K562 (cell line): ENCODE data around the gene LRRTM4. TPM values are rescaled to one million over a fixed set of nuclear protein-coding genes. Genes with fewer than 3 reads are reported as not detected.

Experiments used
- ATAC-seq: fragments of 200-7000 bp; cut with Tn5 transposase; 3 replicates; pipeline ENCODE4 v1.9.1; 2020; ENCODE audit warnings: moderate library complexity
- BruUV-seq: library from RNA; stranded (reverse); fragments of 400-500 nt; replicated peaks from 2 replicates; lab custom pipeline; 2021; lab: Mats Ljungman, UMichigan
- CTCF ChIA-PET: fragments of 300-600 bp; formaldehyde crosslinking; extraction: SDS; loops from one replicate; lab custom pipeline; 2021; ENCODE audit warnings: low intra/inter-chr PET ratio; lab: Yijun Ruan, JAX
- POLR2A ChIA-PET: fragments of 300-600, 350-650 bp; sonication (Branson Sonifier 250); formaldehyde crosslinking; extraction: SDS; loops from one replicate; lab custom pipeline; 2021; ENCODE audit warnings: antibody characterized with exemption, inconsistent platforms; lab: Yijun Ruan, JAX
- DNase-seq, 4 experiments: peaks; one replicate each; pipeline versions ENCODE4 v3.0.0 to v3.0.0-alpha.2; 2011 to 2018; ENCODE audit warnings: low spot score in 3 of 4, mixed read lengths in 3 of 4; ENCODE audit errors: extremely low read depth in 1 of 4
- FAIRE-seq: peaks from 2 replicates; lab custom pipeline; 2011; peaks lifted over from hg19 to GRCh38; lab: Jason Lieb, UNC
- H2AFZ ChIP-seq: 2 replicates; pipeline ENCODE4 v1.6.0; 2011; ENCODE audit warnings: low read depth, low read length, control low read depth, inconsistent platforms
- H3K27ac ChIP-seq: fragments of 200-600 bp; 3 replicates; pipeline ENCODE4 v1.8.0; 2011; ENCODE audit warnings: low read depth, mild to moderate bottlenecking, control low read depth, inconsistent platforms, low read length, moderate library complexity, mixed read lengths; ENCODE audit errors: extremely low read depth
- H3K27me3 ChIP-seq, 2 experiments: fragments of 300-600 bp in 1 of 2; 2 replicates in 1 of 2; 3 replicates in 1 of 2; pipeline versions ENCODE4 v1.6.0 to v1.8.0; 2011; ENCODE audit warnings: inconsistent platforms in 2 of 2, low read length in 2 of 2, mild to moderate bottlenecking in 1 of 2, mixed read lengths in 1 of 2, moderate library complexity in 1 of 2; ENCODE audit not compliant: control insufficient read depth in 2 of 2, insufficient read depth in 2 of 2
- H3K36me3 ChIP-seq: fragments of 300-600 bp; 3 replicates; pipeline ENCODE4 v1.8.0; 2011; ENCODE audit warnings: mild to moderate bottlenecking, low read length, inconsistent platforms; ENCODE audit not compliant: control insufficient read depth, insufficient read depth
- H3K4me1 ChIP-seq, 2 experiments: fragments of 200-600 bp in 1 of 2; replicated peaks in 1 of 2; 2 replicates in 1 of 2; 3 replicates in 1 of 2; pipeline versions ENCODE4 v1.5.1 to v1.8.0; 2011; ENCODE audit warnings: inconsistent platforms in 2 of 2, low read length in 2 of 2, mild to moderate bottlenecking in 1 of 2, mixed read lengths in 1 of 2, moderate library complexity in 1 of 2; ENCODE audit not compliant: control insufficient read depth in 2 of 2, insufficient read depth in 2 of 2
- H3K4me2 ChIP-seq: 2 replicates; pipeline ENCODE4 v1.6.1; 2011; ENCODE audit warnings: low read length, control low read depth, inconsistent platforms, mixed read lengths; ENCODE audit not compliant: insufficient read depth
- H3K4me3 ChIP-seq: fragments of 200-600 bp; sonication (generic), shearing (Covaris generic); 2 replicates; pipeline ENCODE4 v1.5.1; 2016; ENCODE audit warnings: control low read depth, inconsistent platforms
- H3K79me2 ChIP-seq: fragments of 200-600 bp; 3 replicates; pipeline ENCODE4 v1.8.0; 2011; ENCODE audit warnings: low read length, inconsistent platforms; ENCODE audit not compliant: control insufficient read depth, insufficient read depth
- H3K9ac ChIP-seq, 2 experiments: 2 replicates each; pipeline versions ENCODE4 v1.6.0 to v1.6.1; 2011; ENCODE audit warnings: low read depth in 2 of 2, low read length in 2 of 2, control low read depth in 1 of 2, inconsistent platforms in 1 of 2, mild to moderate bottlenecking in 1 of 2, mixed read lengths in 1 of 2; ENCODE audit not compliant: insufficient read depth in 1 of 2
- H3K9me1 ChIP-seq: one replicate; pipeline ENCODE4 v1.6.0; 2011; ENCODE audit warnings: inconsistent platforms, mild to moderate bottlenecking, low read length, moderate library complexity; ENCODE audit not compliant: control insufficient read depth, insufficient read depth
- H3K9me3 ChIP-seq: replicated peaks from 2 replicates; pipeline ENCODE4 v1.5.1; 2011; ENCODE audit warnings: low read depth, low read length, inconsistent platforms; ENCODE audit not compliant: control insufficient read depth, insufficient read depth
- H4K20me1 ChIP-seq: replicated peaks from 2 replicates; pipeline ENCODE4 v1.6.1; 2011; ENCODE audit warnings: low read length, inconsistent platforms, mixed read lengths; ENCODE audit not compliant: control insufficient read depth, insufficient read depth
- C11orf30 ChIP-seq: fragments of 450-650 bp; IDR thresholded peaks from 2 replicates; pipeline ENCODE4 v1.6.1; 2016; ENCODE audit warnings: low read depth, mild to moderate bottlenecking
- CBX5 ChIP-seq: IDR thresholded peaks from 2 replicates; pipeline ENCODE4 v1.6.1; 2014; ENCODE audit warnings: low read depth, borderline replicate concordance
- DIDO1 ChIP-seq: fragments of 450-650 bp; IDR thresholded peaks from 2 replicates; pipeline ENCODE4 v1.6.1; 2016; ENCODE audit warnings: low read depth, missing biosample characterization, missing genetic modification characterization
- ETS2 ChIP-seq: IDR thresholded peaks from 2 replicates; pipeline ENCODE4 v1.6.1; 2016; ENCODE audit warnings: borderline replicate concordance, missing genetic modification characterization, mild to moderate bottlenecking, moderate library complexity, missing compliant biosample characterization; ENCODE audit not compliant: poor library complexity, severe bottlenecking
- NRF1 ChIP-seq, 2 experiments: fragments of 450-650 bp; IDR thresholded peaks in 1 of 2; conservative IDR thresholded peaks in 1 of 2; 2 replicates each; pipeline ENCODE4 v1.6.1; 2014; ENCODE audit warnings: mild to moderate bottlenecking in 2 of 2
- POLR2AphosphoS2 ChIP-seq: IDR thresholded peaks from 2 replicates; pipeline ENCODE4 v1.6.1; 2012; ENCODE audit warnings: low read length, improper control_type of control experiment
- POLR3G ChIP-seq: IDR thresholded peaks from 2 replicates; pipeline ENCODE4 v1.6.1; 2011; ENCODE audit not compliant: insufficient read length, insufficient replicate concordance; ENCODE audit errors: extremely low read depth
- ZNF140 ChIP-seq: fragments of 250-450 bp; sonication (Bioruptor Pico); IDR thresholded peaks from 2 replicates; pipeline ENCODE4 v1.8.0; 2021; ENCODE audit warnings: moderate library complexity, mild to moderate bottlenecking, inconsistent platforms
- WGBS: fragments of 100-300 bp; shearing (Covaris generic); methylation state at CpG from one replicate; pipeline ENCODE4 v1.1.6; 2016; ENCODE audit warnings: low coverage, mixed read lengths; ENCODE audit not compliant: insufficient coverage; ENCODE audit errors: missing lambda C conversion rate; 5-methylcytosine and 5-hydroxymethylcytosine counted together
- in situ Hi-C: fragments of 300-500 bp; cut with MboI; formaldehyde crosslinking; loops from 4 replicates; pipeline ENCODE4 v1.15.0; 2018; ENCODE audit warnings: inconsistent platforms, mixed read lengths
- intact Hi-C: fragments of 100-400 bp; cut with micrococcal nuclease; formaldehyde crosslinking; loops from 2 replicates; pipeline ENCODE4 v1.14.2; 2022
- polyA plus RNA-seq, 8 experiments: library from polyadenylated mRNA; depleted of rRNA in 4 of 8; stranded (reverse) in 5 of 8; unstranded in 3 of 8; fragments of >200 nt; fragmentation: Nextera tagmentation in 2 of 8; fragmentation: Illumina TruSeq in 1 of 8; extraction: Ambion mirVana in 2 of 8; extraction: Trizol in 1 of 8; gene quantifications; 2 replicates each; pipeline versions ENCODE4 v1.2.1 to v1.2.3, GENCODE V29; 2011 to 2014; ENCODE audit warnings: inconsistent platforms in 1 of 8, missing spikeins in 1 of 8
- total RNA-seq, 7 experiments: library from RNA; depleted of rRNA in 6 of 7; stranded (reverse); fragments of >200 nt in 6 of 7; fragmentation: Illumina TruSeq in 2 of 7; extraction: Trizol in 2 of 7; gene quantifications; 2 replicates each; pipeline versions ENCODE4 v1.2.1 to v1.2.3, GENCODE V29; 2011 to 2021; ENCODE audit warnings: low replicate concordance in 1 of 7
- TF ChIP-seq, protein P1 (sequence below): sonication (generic); formaldehyde crosslinking; IDR thresholded peaks from 2 replicates; pipeline ENCODE4 v1.8.1; 2023; ENCODE audit warnings: mild to moderate bottlenecking, missing genetic modification reagents

The LRRTM4 gene
- total and polyA plus RNA-seq, 9 of the 15 experiments (the other 6 are each of a cell fraction or from before 2014, with no cell fraction given), result 0.04 TPM; not detected in 6

DNA sequence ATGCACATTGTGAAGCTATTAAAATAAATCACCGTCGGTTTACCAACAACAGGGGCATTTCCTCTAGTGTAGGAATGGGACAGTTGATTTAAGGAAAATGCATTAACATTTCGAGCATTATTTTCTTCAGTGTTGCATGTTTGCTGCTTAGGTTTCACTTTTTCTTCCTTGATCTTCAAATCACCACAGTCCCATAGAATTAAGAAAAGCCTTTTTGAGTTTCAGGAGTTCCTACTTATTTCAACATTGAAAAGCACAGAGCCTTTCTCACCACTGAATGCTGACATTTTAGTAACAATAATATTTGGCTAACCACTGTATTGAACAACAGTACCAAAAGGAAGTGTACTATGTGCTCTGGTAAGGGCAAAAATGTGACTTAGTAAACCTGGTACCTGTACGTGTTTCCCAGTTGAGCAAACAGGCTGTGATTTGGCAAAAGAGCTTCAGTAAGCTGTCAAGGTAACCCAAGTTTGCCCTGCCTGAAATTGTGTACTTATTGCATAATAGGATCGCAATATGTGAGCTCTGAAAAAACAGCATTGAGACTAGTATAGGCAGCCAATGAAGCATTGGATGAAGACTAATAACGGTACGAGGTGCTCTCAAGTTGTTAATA, 2.2 kb downstream of the LRRTM4 start:
- no peaks in the 10 kb centered on the region for H3K79me2 ChIP-seq
- no peaks in the 10 kb centered on the region for H3K27me3 ChIP-seq
- TF ChIP-seq C11orf30 (no peak), POLR2AphosphoS2 (no peak), CBX5 (no peak), NRF1 (conservative IDR thresholded peaks at IDR 0.05 in 1 of 2, IDR thresholded peaks at IDR 0.05 in 1 of 2) (no peak), POLR3G (no peak), ETS2 (tag) (no peak), DIDO1 (tag) (no peak), ZNF140 (CRISPR knock-in tag) (no peak)
- TF ChIP-seq, protein P1, sequence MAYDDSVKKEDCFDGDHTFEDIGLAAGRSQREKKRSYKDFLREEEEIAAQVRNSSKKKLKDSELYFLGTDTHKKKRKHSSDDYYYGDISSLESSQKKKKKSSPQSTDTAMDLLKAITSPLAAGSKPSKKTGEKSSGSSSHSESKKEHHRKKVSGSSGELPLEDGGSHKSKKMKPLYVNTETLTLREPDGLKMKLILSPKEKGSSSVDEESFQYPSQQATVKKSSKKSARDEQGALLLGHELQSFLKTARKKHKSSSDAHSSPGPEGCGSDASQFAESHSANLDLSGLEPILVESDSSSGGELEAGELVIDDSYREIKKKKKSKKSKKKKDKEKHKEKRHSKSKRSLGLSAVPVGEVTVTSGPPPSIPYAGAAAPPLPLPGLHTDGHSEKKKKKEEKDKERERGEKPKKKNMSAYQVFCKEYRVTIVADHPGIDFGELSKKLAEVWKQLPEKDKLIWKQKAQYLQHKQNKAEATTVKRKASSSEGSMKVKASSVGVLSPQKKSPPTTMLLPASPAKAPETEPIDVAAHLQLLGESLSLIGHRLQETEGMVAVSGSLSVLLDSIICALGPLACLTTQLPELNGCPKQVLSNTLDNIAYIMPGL, result no peak
- TF ChIP-seq, all 486 proteins: peak for 0
- no TSS peak for BruUV-seq
- Histone ChIP-seq H3K27ac (no peak overlapping the region), H3K4me3 (no peak overlapping the region), H3K9ac (no peak overlapping the region), H3K4me1 (no peaks in the 10 kb centered on the region), H3K4me2 (no peak overlapping the region), H3K9me3 (0 out of 2 replicates have a peak, but pooled peaks cover 2% of the 10 kb centered on the region), H4K20me1 (no peaks in the 10 kb centered on the region), H2AFZ (no peak overlapping the region), H3K36me3 (no peaks in the 10 kb centered on the region), H3K9me1 (no peaks in the 10 kb centered on the region)
- in situ Hi-C loops (no loop called here), intact Hi-C loops (no loop called here)
- CTCF ChIA-PET, result no interaction called here
- POLR2A ChIA-PET, result no interaction called here
- WGBS, result 0% methylated on average over 7 of the region's 7 CpGs
- DNase-seq (no peak), FAIRE-seq (no peak), ATAC-seq (no peak)
